H9 (cell line): ENCODE results near the gene PPFIA4. TPM values are rescaled to one million over a fixed set of nuclear protein-coding genes. Genes with fewer than 3 reads are reported as not detected.

Source experiments
- DNase-seq: peaks from one replicate; pipeline ENCODE4 v3.0.0-alpha.2; 2017
- H2AFZ ChIP-seq: one replicate; pipeline ENCODE4 v1.6.1; 2013; ENCODE audit warnings: mild to moderate bottlenecking, low read length, control low read depth, moderate library complexity
- H2AK5ac ChIP-seq: 2 replicates; pipeline ENCODE4 v1.6.1; 2013; ENCODE audit warnings: low read length, control low read depth, mixed read lengths; ENCODE audit not compliant: insufficient read length
- H2BK120ac ChIP-seq: one replicate; pipeline ENCODE4 v1.6.1; 2013; ENCODE audit warnings: low read depth, mild to moderate bottlenecking, low read length, control low read depth, inconsistent platforms; ENCODE audit not compliant: poor library complexity, severe bottlenecking
- H2BK12ac ChIP-seq: 2 replicates; pipeline ENCODE4 v1.6.1; 2013; ENCODE audit warnings: low read length, control low read depth, mixed read lengths, low read depth; ENCODE audit not compliant: insufficient read length
- H2BK15ac ChIP-seq: 2 replicates; pipeline ENCODE4 v1.6.1; 2013; ENCODE audit warnings: low read depth, low read length, control low read depth
- H2BK20ac ChIP-seq: one replicate; pipeline ENCODE4 v1.6.1; 2013; ENCODE audit warnings: low read depth, mild to moderate bottlenecking, low read length, control low read depth, inconsistent platforms; ENCODE audit not compliant: poor library complexity, severe bottlenecking
- H2BK5ac ChIP-seq: 2 replicates; pipeline ENCODE4 v1.6.1; 2013; ENCODE audit warnings: low read length, control low read depth, mixed read lengths; ENCODE audit not compliant: insufficient read length
- H3K14ac ChIP-seq: 2 replicates; pipeline ENCODE4 v1.6.1; 2013; ENCODE audit warnings: low read length, control low read depth; ENCODE audit not compliant: insufficient read depth
- H3K18ac ChIP-seq: 2 replicates; pipeline ENCODE4 v1.6.1; 2013; ENCODE audit warnings: low read depth, mild to moderate bottlenecking, mixed read lengths, low read length, control low read depth; ENCODE audit not compliant: insufficient read length
- H3K23ac ChIP-seq: 2 replicates; pipeline ENCODE4 v1.6.1; 2013; ENCODE audit warnings: low read length, control low read depth, mixed read lengths, low read depth; ENCODE audit not compliant: insufficient read length
- H3K23me2 ChIP-seq: 2 replicates; pipeline ENCODE4 v1.6.1; 2013; ENCODE audit warnings: low read depth, mild to moderate bottlenecking, mixed read lengths, low read length, control low read depth; ENCODE audit not compliant: insufficient read length, poor library complexity, severe bottlenecking
- H3K27ac ChIP-seq: 2 replicates; pipeline ENCODE4 v1.5.1; 2013; ENCODE audit warnings: low read length, control low read depth, mixed read lengths, low read depth; ENCODE audit not compliant: insufficient read length
- H3K27me3 ChIP-seq: 2 replicates; pipeline ENCODE4 v1.6.1; 2013; ENCODE audit warnings: low read length, control low read depth, inconsistent platforms; ENCODE audit not compliant: insufficient read depth
- H3K4ac ChIP-seq: 2 replicates; pipeline ENCODE4 v1.6.1; 2013; ENCODE audit warnings: low read depth, mild to moderate bottlenecking, control low read depth, inconsistent platforms, low read length, moderate library complexity
- H3K4me1 ChIP-seq: 2 replicates; pipeline ENCODE4 v1.6.1; 2013; ENCODE audit warnings: low read length, control low read depth, inconsistent platforms; ENCODE audit not compliant: insufficient read depth
- H3K4me2 ChIP-seq: 2 replicates; pipeline ENCODE4 v1.6.1; 2013; ENCODE audit warnings: low read length, control low read depth, mixed read lengths; ENCODE audit not compliant: insufficient read length, insufficient read depth
- H3K56ac ChIP-seq: 2 replicates; pipeline ENCODE4 v1.6.1; 2013; ENCODE audit warnings: low read depth, mild to moderate bottlenecking, mixed read lengths, low read length, control low read depth; ENCODE audit not compliant: insufficient read length
- H3K79me1 ChIP-seq: 2 replicates; pipeline ENCODE4 v1.6.1; 2013; ENCODE audit warnings: low read depth, mild to moderate bottlenecking, moderate library complexity, low read length, control low read depth, inconsistent platforms; ENCODE audit not compliant: insufficient read depth, poor library complexity, severe bottlenecking
- H3K79me2 ChIP-seq: 2 replicates; pipeline ENCODE4 v1.6.1; 2013; ENCODE audit warnings: low read length, control low read depth, inconsistent platforms; ENCODE audit not compliant: insufficient read depth
- H3K9ac ChIP-seq: 2 replicates; pipeline ENCODE4 v1.6.1; 2013; ENCODE audit warnings: low read length, control low read depth, mixed read lengths; ENCODE audit not compliant: insufficient read length; ENCODE audit errors: extremely low read depth
- H3K9me3 ChIP-seq: one replicate; pipeline ENCODE4 v1.6.1; 2013; ENCODE audit warnings: low read depth, low read length, inconsistent platforms; ENCODE audit not compliant: control insufficient read depth
- H3T11ph ChIP-seq: one replicate; pipeline ENCODE4 v1.6.1; 2013; ENCODE audit warnings: mild to moderate bottlenecking, low read length, control low read depth, inconsistent platforms
- H4K20me1 ChIP-seq: one replicate; pipeline ENCODE4 v1.6.1; 2013; ENCODE audit not compliant: control insufficient read depth, insufficient read length, insufficient read depth
- H4K5ac ChIP-seq: 2 replicates; pipeline ENCODE4 v1.6.1; 2013; ENCODE audit warnings: low read depth, mild to moderate bottlenecking, mixed read lengths, low read length, control low read depth; ENCODE audit not compliant: insufficient read length
- H4K8ac ChIP-seq: replicated peaks from 2 replicates; pipeline ENCODE4 v1.6.1; 2013; ENCODE audit warnings: low read length, control low read depth, mixed read lengths, low read depth; ENCODE audit not compliant: insufficient read length
- H4K91ac ChIP-seq: 2 replicates; pipeline ENCODE4 v1.6.1; 2013; ENCODE audit warnings: low read depth, mild to moderate bottlenecking, moderate library complexity, mixed read lengths, low read length, control low read depth; ENCODE audit not compliant: insufficient read length
- H3K27ac Mint-ChIP-seq, 3 experiments: 2 replicates in 2 of 3; 3 replicates in 1 of 3; pipeline ENCODE4 v1.8.0; 2020 to 2021; ENCODE audit warnings: mixed read lengths in 3 of 3, mild to moderate bottlenecking in 1 of 3, moderate library complexity in 1 of 3
- H3K27me3 Mint-ChIP-seq: 2 replicates; pipeline ENCODE4 v1.8.0; 2021; ENCODE audit warnings: low read depth, mild to moderate bottlenecking, moderate library complexity, mixed read lengths
- H3K36me3 Mint-ChIP-seq, 3 experiments: 2 replicates in 2 of 3; 3 replicates in 1 of 3; pipeline ENCODE4 v1.8.0; 2020 to 2021; ENCODE audit warnings: low read depth in 3 of 3, mixed read lengths in 3 of 3; ENCODE audit not compliant: insufficient read depth in 1 of 3
- H3K4me1 Mint-ChIP-seq, 2 experiments: 2 replicates each; pipeline ENCODE4 v1.8.0; 2020; ENCODE audit warnings: mixed read lengths in 2 of 2
- H3K4me3 Mint-ChIP-seq, 2 experiments: 2 replicates in 1 of 2; 3 replicates in 1 of 2; pipeline ENCODE4 v1.8.0; 2020 to 2021; ENCODE audit warnings: mild to moderate bottlenecking in 2 of 2, mixed read lengths in 2 of 2, moderate library complexity in 1 of 2
- H3K9me3 Mint-ChIP-seq, 2 experiments: 2 replicates in 1 of 2; 3 replicates in 1 of 2; pipeline ENCODE4 v1.8.0; 2020; ENCODE audit warnings: mild to moderate bottlenecking in 2 of 2, mixed read lengths in 2 of 2, moderate library complexity in 1 of 2
- CTCF ChIP-seq: fragments of 200-600 bp; sonication (generic); conservative IDR thresholded peaks from 3 replicates; pipeline ENCODE4 v1.8.0; 2021; ENCODE audit warnings: antibody characterized with exemption, mild to moderate bottlenecking
- WGBS: extraction: QIAGEN DNeasy Blood & Tissue Kit; methylation state at CpG from one replicate; pipeline ENCODE4 v1.1.7; 2013; ENCODE audit warnings: missing lambda C conversion rate, low lambda C conversion rate, mixed read lengths; ENCODE audit not compliant: insufficient read length; ENCODE audit errors: extremely low coverage; 5-methylcytosine and 5-hydroxymethylcytosine counted together
- total RNA-seq: library from RNA; stranded (reverse); gene quantifications from 2 replicates; pipeline ENCODE4 v1.2.1, GENCODE V29; 2021

Gene PPFIA4
- total RNA-seq, 1 experiment from 2014 or later, result 3.9 TPM

GRCh38 chr1:203095061-203095690, 68.9 kb downstream of the PPFIA4 start:
- H4K8ac ChIP-seq, result no peak overlapping the region
- H3K9me3 ChIP-seq, result no peaks in the 10 kb centered on the region
- no peak overlapping the region for H3K56ac ChIP-seq
- no peak overlapping the region for H2BK5ac ChIP-seq
- H3K79me1 ChIP-seq, result no peaks in the 10 kb centered on the region
- H2BK15ac ChIP-seq, result no peak overlapping the region
- no peak overlapping the region for H3K27ac ChIP-seq
- H3K9ac ChIP-seq, result no peak overlapping the region
- no peak overlapping the region for H3K18ac ChIP-seq
- H2BK120ac ChIP-seq, result no peak overlapping the region
- no peaks in the 10 kb centered on the region for H3K79me2 ChIP-seq
- Mint-ChIP-seq H3K4me3 (no peak overlapping the region), H3K27ac (no peak overlapping the region), H3K27me3 (peaks cover 14% of the 10 kb centered on the region), H3K4me1 (peaks cover 7% of the 10 kb centered on the region in 2 experiments; a peak in 3 of 4 replicates), H3K36me3 (peaks cover 10 to 21% (median 11%) of the 10 kb centered on the region in 3 experiments; a peak in 6 of 7 replicates), H3K9me3 (peaks cover 23 to 32% of the 10 kb centered on the region in 2 experiments)
- no peak overlapping the region for H2BK20ac ChIP-seq
- no peak for TF ChIP-seq CTCF
- WGBS, result no CpG with 5 or more reads among the region's 1 CpG
- H4K20me1 ChIP-seq, result no peaks in the 10 kb centered on the region
- H3K4me1 ChIP-seq, result no peaks in the 10 kb centered on the region
- no peak overlapping the region for H3K4me2 ChIP-seq
- no peak overlapping the region for H2BK12ac ChIP-seq
- H3K27me3 ChIP-seq, result no peaks in the 10 kb centered on the region
- H3T11ph ChIP-seq, result no peak overlapping the region
- no peak overlapping the region for H3K14ac ChIP-seq
- H4K5ac ChIP-seq, result no peak overlapping the region
- H3K23ac ChIP-seq, result no peak overlapping the region
- no peaks in the 10 kb centered on the region for H3K23me2 ChIP-seq
- no peak overlapping the region for H2AK5ac ChIP-seq
- H4K91ac ChIP-seq, result no peak overlapping the region
- no peak overlapping the region for H3K4ac ChIP-seq
- DNase-seq, result no peak
- no peak overlapping the region for H2AFZ ChIP-seq
